ENCODE data around the gene SPTBN1.
"Not testable (repeated sequence)": the region's sequence is repeated elsewhere in the genome, so short reads cannot be mapped to it uniquely, and the experiment has no call there.

Gene SPTBN1

GRCh38 chr2:54687595-54688152, 231.5 kb downstream of the SPTBN1 start:
- no peak overlapping the region for H3K4me3 ChIP-seq (ENCODE audit: low read depth, low read length)

GRCh38 chr2:54691445-54692135, 235.5 kb downstream of the SPTBN1 start:
- no peak overlapping the region for H3K4me3 ChIP-seq (ENCODE audit: low read depth, low read length)

- no peak overlapping the region for H3K4me3 ChIP-seq (ENCODE audit: low read depth, low read length)
These were observed 236.4 kb downstream of the SPTBN1 start for GRCh38 chr2:54692556-54692955.

GRCh38 chr2:54695378-54695777, 239.3 kb downstream of the SPTBN1 start:
- no peak overlapping the region for H3K4me3 ChIP-seq (ENCODE audit: low read depth, low read length)

GRCh38 chr2:54697934-54698333, 241.8 kb downstream of the SPTBN1 start:
- no peak overlapping the region for H3K4me3 ChIP-seq (ENCODE audit: low read depth, low read length)

- not testable (repeated sequence) for H3K4me3 ChIP-seq (ENCODE audit: low read depth, low read length)
These were observed 242.8 kb downstream of the SPTBN1 start for GRCh38 chr2:54698926-54699325.

GRCh38 chr2:54699665-54700064, 243.5 kb downstream of the SPTBN1 start:
- no peak overlapping the region for H3K4me3 ChIP-seq (ENCODE audit: low read depth, low read length)

GRCh38 chr2:54701029-54701428, 244.9 kb downstream of the SPTBN1 start:
- no peak overlapping the region for H3K4me3 ChIP-seq (ENCODE audit: low read depth, low read length)

- no peak overlapping the region for H3K4me3 ChIP-seq (ENCODE audit: low read depth, low read length)
These were observed 248.1 kb downstream of the SPTBN1 start for GRCh38 chr2:54704238-54704637.

- H3K4me3 ChIP-seq (ENCODE audit: low read depth, low read length) = no peak overlapping the region
These were observed 248.8 kb downstream of the SPTBN1 start for GRCh38 chr2:54704688-54705605.

- H3K4me3 ChIP-seq (ENCODE audit: low read depth, low read length) = no peak overlapping the region
These were observed 250.5 kb downstream of the SPTBN1 start for GRCh38 chr2:54706622-54707021.

GRCh38 chr2:54708584-54709335, 252.6 kb downstream of the SPTBN1 start:
- no peak overlapping the region for H3K4me3 ChIP-seq (ENCODE audit: low read depth, low read length)

- no peak overlapping the region for H3K4me3 ChIP-seq (ENCODE audit: low read depth, low read length)
These were observed 253.2 kb downstream of the SPTBN1 start for GRCh38 chr2:54709336-54709809.

- no peak overlapping the region for H3K4me3 ChIP-seq (ENCODE audit: low read depth, low read length)
These were observed 254.1 kb downstream of the SPTBN1 start for GRCh38 chr2:54710216-54710615.

GRCh38 chr2:54712516-54712915, 256.4 kb downstream of the SPTBN1 start:
- H3K4me3 ChIP-seq (ENCODE audit: low read depth, low read length) = no peak overlapping the region

GRCh38 chr2:54714996-54715395, 258.9 kb downstream of the SPTBN1 start:
- H3K4me3 ChIP-seq (ENCODE audit: low read depth, low read length) = no peak overlapping the region

GRCh38 chr2:54716375-54716774, 260.2 kb downstream of the SPTBN1 start:
- H3K4me3 ChIP-seq (ENCODE audit: low read depth, low read length) = no peak overlapping the region

- H3K4me3 ChIP-seq (ENCODE audit: low read depth, low read length) = no peak overlapping the region
These were observed 264.4 kb downstream of the SPTBN1 start for GRCh38 chr2:54720563-54720962.
